ENCODE measurements around the gene NTM. TPM values are rescaled to one million over a fixed set of nuclear protein-coding genes. Genes with fewer than 3 reads are reported as not detected.

NTM gene
- total RNA-seq, 1 experiment from 2014 or later, result not detected

GRCh38 chr11:131611322-131611721, 240.9 kb downstream of the NTM start:
- BruUV-seq (replicated peaks), result no TSS peak
- Histone ChIP-seq H4K20me1 (ENCODE audit: insufficient read depth) (no peaks in the 10 kb centered on the region), H3K79me2 (ENCODE audit: insufficient read depth, low read length) (no peaks in the 10 kb centered on the region), H3K9me2 (ENCODE audit: insufficient read depth) (no peaks in the 10 kb centered on the region), H3K9ac (ENCODE audit: low read length) (no peak overlapping the region), H3K4me2 (ENCODE audit: low read length) (no peak overlapping the region), H3K4me1 (ENCODE audit: control insufficient read depth in 1 of 2, insufficient read depth in 2 of 2, low read length in 2 of 2) (no peaks in the 10 kb centered on the region), H3K36me3 (ENCODE audit: control insufficient read depth in 1 of 2, insufficient read depth in 2 of 2, low read length in 2 of 2) (no peaks in the 10 kb centered on the region), H3K9me3 (ENCODE audit: control insufficient read depth in 1 of 2, insufficient read depth in 1 of 2, low read depth in 1 of 2, low read length in 2 of 2) (no peaks in the 10 kb centered on the region; a peak in 2 of 4 replicates), H3K27ac (ENCODE audit: low read depth, low read length) (no peak overlapping the region), H3K4me3 (replicated peaks in 1 of 2; ENCODE audit: low read depth in 1 of 2, low read length in 2 of 2) (no peak overlapping the region), H3K27me3 (ENCODE audit: insufficient read depth, low read length) (no peaks in the 10 kb centered on the region), H2AFZ (ENCODE audit: low read depth, low read length, poor library complexity, severe bottlenecking) (no peak overlapping the region)
- ChIA-PET RAD21 (ENCODE audit: low non-redundant PET in 1 of 2, low total read pairs in 2 of 2, uncharacterized antibody in 2 of 2, unreplicated experiment in 2 of 2) (no interaction called here), CTCF (no interaction called here), POLR2A (no interaction called here)
- TF ChIP-seq ZBTB33 (IDR thresholded peaks at IDR 0.05; ENCODE audit: extremely low read depth, insufficient replicate concordance, low read length) (no peak), ZNF274 (IDR thresholded peaks at IDR 0.05; ENCODE audit: low read depth, low read length) (no peak), FOSL1 (IDR thresholded peaks at IDR 0.05; ENCODE audit: low read depth) (no peak), POLR2A (IDR thresholded peaks at IDR 0.05; ENCODE audit: borderline replicate concordance, extremely low read depth, insufficient read depth, insufficient read length) (no peak), SP1 (IDR thresholded peaks at IDR 0.05; ENCODE audit: low read depth) (no peak), EZH2phosphoT487 (IDR thresholded peaks at IDR 0.05; ENCODE audit: borderline replicate concordance) (no peak), CBX3 (IDR thresholded peaks at IDR 0.05; ENCODE audit: low read depth) (no peak), POLR2AphosphoS5 (IDR thresholded peaks at IDR 0.05; ENCODE audit: low read depth, low read length) (no peak), SRF (IDR thresholded peaks at IDR 0.05; ENCODE audit: low read depth) (no peak), SIN3A (IDR thresholded peaks at IDR 0.05; ENCODE audit: low read depth) (no peak), RAD21 (IDR thresholded peaks at IDR 0.05; ENCODE audit: low read depth) (no peak), CEBPB (IDR thresholded peaks at IDR 0.05; ENCODE audit: low read depth) (no peak), JUND (IDR thresholded peaks at IDR 0.05) (no peak), EGR1 (IDR thresholded peaks at IDR 0.05; ENCODE audit: low read depth) (no peak), MAX (IDR thresholded peaks at IDR 0.05) (no peak), ATF3 (IDR thresholded peaks at IDR 0.05) (no peak), REST (IDR thresholded peaks at IDR 0.05; ENCODE audit: low read depth) (no peak), TCF7L2 (IDR thresholded peaks at IDR 0.05; ENCODE audit: borderline replicate concordance, extremely low read depth, insufficient read depth, insufficient read length) (no peak), EZH2 (IDR thresholded peaks at IDR 0.05) (no peak), ELF1 (IDR thresholded peaks at IDR 0.05; ENCODE audit: borderline replicate concordance, low read depth) (no peak)
- intact Hi-C loops (cut with micrococcal nuclease), result no loop called here
- ATAC-seq, result no peak
- DNase-seq (ENCODE audit: low read depth, low spot score), result no peak

Measured in HCT116 (cell line).